HCT116 (cell line): ENCODE data around the gene A2ML1. TPM values are rescaled to one million over a fixed set of nuclear protein-coding genes. Genes with fewer than 3 reads are reported as not detected.
A peak's percentile ranks its signal among the peaks of the same experiment; 100 is the strongest.

Source experiments
- ATAC-seq: fragments of 200-7000 bp; cut with Tn5 transposase; 2 replicates; pipeline ENCODE4 v1.9.1; 2020; ENCODE audit warnings: mild to moderate bottlenecking, moderate library complexity
- BruUV-seq: library from RNA; stranded (reverse); fragments of 400-500 nt; replicated peaks from 2 replicates; lab custom pipeline; 2021; lab: Mats Ljungman, UMichigan
- CTCF ChIA-PET: fragments of 300-600 bp; sonication (Branson Sonifier 250); formaldehyde crosslinking; loops from one replicate; lab custom pipeline; 2021; ENCODE audit warnings: antibody characterized with exemption; lab: Charles Lee
- POLR2A ChIA-PET: fragments of 300-600, 350-600 bp; sonication (Branson Sonifier 250); formaldehyde crosslinking; loops from one replicate; lab custom pipeline; 2021; ENCODE audit warnings: antibody characterized with exemption; lab: Charles Lee
- RAD21 ChIA-PET, 2 experiments: fragments of 300-600 bp; sonication (Branson Sonifier 250); formaldehyde crosslinking; loops; one replicate each; lab custom pipeline; 2023; ENCODE audit warnings: low total read pairs in 2 of 2; ENCODE audit not compliant: uncharacterized antibody in 2 of 2, unreplicated experiment in 2 of 2, low non-redundant PET in 1 of 2; lab: Charles Lee
- DNase-seq: peaks from one replicate; pipeline ENCODE4 v3.0.0-alpha.2; 2010; ENCODE audit warnings: low read depth, low spot score
- H2AFZ ChIP-seq: fragments of 200-600 bp; shearing (Covaris generic), sonication (generic); 2 replicates; pipeline ENCODE4 v1.6.1; 2017; ENCODE audit warnings: low read depth, mixed run types, mixed read lengths, antibody characterized with exemption, low read length; ENCODE audit not compliant: poor library complexity, severe bottlenecking
- H3K27ac ChIP-seq: 2 replicates; pipeline ENCODE4 v1.5.1; 2012; ENCODE audit warnings: low read depth, low read length
- H3K27me3 ChIP-seq: fragments of 200-600 bp; sonication (generic); 2 replicates; pipeline ENCODE4 v1.6.1; 2016; ENCODE audit warnings: mixed run types, low read length, mixed read lengths; ENCODE audit not compliant: insufficient read depth
- H3K36me3 ChIP-seq, 2 experiments: fragments of 200-500 bp in 1 of 2; fragments of 200-600 bp in 1 of 2; sonication (Bioruptor generic) in 1 of 2; sonication (generic) in 1 of 2; 2 replicates each; pipeline versions ENCODE4 v1.5.1 to v1.6.1; 2014 to 2016; ENCODE audit warnings: low read length in 2 of 2, inconsistent platforms in 1 of 2, mixed read lengths in 1 of 2, mixed run types in 1 of 2; ENCODE audit not compliant: insufficient read depth in 2 of 2, control insufficient read depth in 1 of 2
- H3K4me1 ChIP-seq, 2 experiments: fragments of 200-600 bp in 1 of 2; sonication (generic) in 1 of 2; 2 replicates each; pipeline versions ENCODE4 v1.5.1 to v1.6.1; 2012 to 2017; ENCODE audit warnings: low read length in 2 of 2, inconsistent platforms in 1 of 2, mild to moderate bottlenecking in 1 of 2, mixed read lengths in 1 of 2, mixed run types in 1 of 2, moderate library complexity in 1 of 2; ENCODE audit not compliant: insufficient read depth in 2 of 2, control insufficient read depth in 1 of 2
- H3K4me2 ChIP-seq: fragments of 200-600 bp; sonication (generic); 2 replicates; pipeline ENCODE4 v1.6.1; 2017; ENCODE audit warnings: mixed run types, low read length, mixed read lengths
- H3K4me3 ChIP-seq, 2 experiments: fragments of 200-600 bp in 1 of 2; sonication (generic) in 1 of 2; replicated peaks in 1 of 2; 2 replicates each; pipeline ENCODE4 v1.5.1; 2011 to 2016; ENCODE audit warnings: low read length in 2 of 2, control low read depth in 1 of 2, low read depth in 1 of 2, mild to moderate bottlenecking in 1 of 2, mixed read lengths in 1 of 2, mixed run types in 1 of 2
- H3K79me2 ChIP-seq: fragments of 200-600 bp; sonication (generic); 2 replicates; pipeline ENCODE4 v1.6.1; 2017; ENCODE audit warnings: mild to moderate bottlenecking, mixed run types, low read length, moderate library complexity, mixed read lengths; ENCODE audit not compliant: insufficient read depth
- H3K9ac ChIP-seq: fragments of 200-600 bp; sonication (generic); 2 replicates; pipeline ENCODE4 v1.6.1; 2016; ENCODE audit warnings: low read length, mixed read lengths
- H3K9me2 ChIP-seq: fragments of 200-600 bp; sonication (generic), shearing (Covaris generic); 2 replicates; pipeline ENCODE4 v1.6.1; 2017; ENCODE audit warnings: mixed run types, mild to moderate bottlenecking, moderate library complexity; ENCODE audit not compliant: insufficient read depth
- H3K9me3 ChIP-seq, 2 experiments: fragments of 200-500 bp in 1 of 2; fragments of 200-600 bp in 1 of 2; sonication (Bioruptor generic) in 1 of 2; sonication (generic) in 1 of 2; 2 replicates each; pipeline ENCODE4 v1.6.1; 2014 to 2017; ENCODE audit warnings: low read length in 2 of 2, mixed read lengths in 2 of 2, inconsistent platforms in 1 of 2, low read depth in 1 of 2, mild to moderate bottlenecking in 1 of 2, mixed run types in 1 of 2, moderate library complexity in 1 of 2; ENCODE audit not compliant: control insufficient read depth in 1 of 2, insufficient read depth in 1 of 2
- H4K20me1 ChIP-seq: fragments of 200-600 bp; sonication (generic), shearing (Covaris generic); 2 replicates; pipeline ENCODE4 v1.6.1; 2017; ENCODE audit warnings: mixed run types, mild to moderate bottlenecking, moderate library complexity; ENCODE audit not compliant: insufficient read depth
- CBX3 ChIP-seq: IDR thresholded peaks from 2 replicates; pipeline ENCODE4 v1.6.1; 2012; ENCODE audit warnings: low read depth
- EGR1 ChIP-seq: IDR thresholded peaks from 2 replicates; pipeline ENCODE4 v1.6.1; 2012; ENCODE audit warnings: low read depth
- EZH2 ChIP-seq: fragments of 200-600 bp; sonication (generic); IDR thresholded peaks from 2 replicates; pipeline ENCODE4 v1.6.1; 2017; ENCODE audit warnings: antibody characterized with exemption, mixed run types
- EZH2phosphoT487 ChIP-seq: fragments of 200-600 bp; IDR thresholded peaks from 2 replicates; pipeline ENCODE4 v1.6.1; 2018; ENCODE audit warnings: antibody characterized with exemption, borderline replicate concordance
- POLR2A ChIP-seq: IDR thresholded peaks from 2 replicates; pipeline ENCODE4 v1.7.0; 2011; ENCODE audit warnings: borderline replicate concordance; ENCODE audit not compliant: insufficient read depth, insufficient read length; ENCODE audit errors: extremely low read depth
- SIN3A ChIP-seq: IDR thresholded peaks from 2 replicates; pipeline ENCODE4 v1.6.1; 2012; ENCODE audit warnings: low read depth
- SP1 ChIP-seq: IDR thresholded peaks from 2 replicates; pipeline ENCODE4 v1.6.1; 2012; ENCODE audit warnings: low read depth
- SRF ChIP-seq: IDR thresholded peaks from 2 replicates; pipeline ENCODE4 v1.6.1; 2012; ENCODE audit warnings: low read depth
- intact Hi-C: fragments of 100-400 bp; cut with micrococcal nuclease; formaldehyde crosslinking; loops from 2 replicates; pipeline ENCODE4 v1.10.0; 2022
- total RNA-seq: library from RNA; stranded (reverse); gene quantifications from one replicate; pipeline ENCODE4 v1.2.1, GENCODE V29; 2021; ENCODE audit not compliant: unreplicated experiment
- TF ChIP-seq, protein P1 (sequence below): IDR thresholded peaks from 2 replicates; pipeline ENCODE4 v1.6.1; 2011; ENCODE audit warnings: mild to moderate bottlenecking, low read length, moderate library complexity; ENCODE audit not compliant: insufficient replicate concordance; ENCODE audit errors: extremely low read depth
- TF ChIP-seq, protein P2 (sequence below), 3 experiments: fragments of 200-600 bp in 1 of 3; sonication (generic) in 1 of 3; IDR thresholded peaks in 2 of 3; conservative IDR thresholded peaks in 1 of 3; 2 replicates each; pipeline ENCODE4 v1.5.1; 2012 to 2017; ENCODE audit warnings: low read depth in 2 of 3, low read length in 2 of 3, antibody characterized with exemption in 1 of 3, borderline replicate concordance in 1 of 3, control low read depth in 1 of 3, mild to moderate bottlenecking in 1 of 3, mixed read lengths in 1 of 3, mixed run types in 1 of 3, moderate library complexity in 1 of 3; ENCODE audit not compliant: insufficient read depth in 1 of 3
- TF ChIP-seq, protein P3 (sequence below): IDR thresholded peaks from 2 replicates; pipeline ENCODE4 v1.6.1; 2012
- TF ChIP-seq, protein P4 (sequence below): IDR thresholded peaks from 2 replicates; pipeline ENCODE4 v1.6.1; 2012; ENCODE audit warnings: low read depth

The A2ML1 gene
- total RNA-seq, 1 experiment from 2014 or later, result not detected

DNA sequence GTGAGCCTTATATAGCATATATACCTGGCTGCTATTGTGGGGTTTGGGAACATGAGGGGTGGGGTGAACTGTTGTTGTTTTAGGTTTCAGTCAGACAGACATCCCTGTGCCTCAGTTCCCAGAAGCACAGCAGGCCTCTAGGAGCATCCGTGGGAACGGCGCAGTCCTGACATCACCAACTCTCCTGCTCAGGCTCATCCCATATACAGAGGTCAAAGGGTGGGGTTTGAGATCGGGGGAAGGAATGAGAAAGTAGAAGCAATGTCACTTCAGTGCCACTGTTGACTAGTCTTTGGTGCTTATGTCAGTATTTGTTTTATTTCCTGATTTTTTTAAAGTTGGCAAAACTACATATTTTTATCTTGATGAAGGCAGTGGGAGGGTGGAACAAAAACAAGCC is 43.1 kb upstream of the A2ML1 start:
- H3K36me3 ChIP-seq, result no peaks in the 10 kb centered on the region
- H3K9me3 ChIP-seq, result no peaks in the 10 kb centered on the region
- H2AFZ ChIP-seq, result no peak overlapping the region
- H3K4me3 ChIP-seq, result no peak overlapping the region
- H3K9me2 ChIP-seq, result no peaks in the 10 kb centered on the region
- DNase-seq (no peak), ATAC-seq (no peak)
- H3K79me2 ChIP-seq, result no peaks in the 10 kb centered on the region
- no peak overlapping the region for H3K27ac ChIP-seq
- no TSS peak for BruUV-seq
- POLR2A ChIA-PET, result no interaction called here
- intact Hi-C loops, result no loop called here
- no peak for TF ChIP-seq SP1
- TF ChIP-seq POLR2A, result no peak
- TF ChIP-seq, protein P1, sequence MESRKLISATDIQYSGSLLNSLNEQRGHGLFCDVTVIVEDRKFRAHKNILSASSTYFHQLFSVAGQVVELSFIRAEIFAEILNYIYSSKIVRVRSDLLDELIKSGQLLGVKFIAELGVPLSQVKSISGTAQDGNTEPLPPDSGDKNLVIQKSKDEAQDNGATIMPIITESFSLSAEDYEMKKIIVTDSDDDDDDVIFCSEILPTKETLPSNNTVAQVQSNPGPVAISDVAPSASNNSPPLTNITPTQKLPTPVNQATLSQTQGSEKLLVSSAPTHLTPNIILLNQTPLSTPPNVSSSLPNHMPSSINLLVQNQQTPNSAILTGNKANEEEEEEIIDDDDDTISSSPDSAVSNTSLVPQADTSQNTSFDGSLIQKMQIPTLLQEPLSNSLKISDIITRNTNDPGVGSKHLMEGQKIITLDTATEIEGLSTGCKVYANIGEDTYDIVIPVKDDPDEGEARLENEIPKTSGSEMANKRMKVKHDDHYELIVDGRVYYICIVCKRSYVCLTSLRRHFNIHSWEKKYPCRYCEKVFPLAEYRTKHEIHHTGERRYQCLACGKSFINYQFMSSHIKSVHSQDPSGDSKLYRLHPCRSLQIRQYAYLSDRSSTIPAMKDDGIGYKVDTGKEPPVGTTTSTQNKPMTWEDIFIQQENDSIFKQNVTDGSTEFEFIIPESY, result no peak
- no peak for TF ChIP-seq SRF
- H3K4me1 ChIP-seq, result no peaks in the 10 kb centered on the region
- CTCF ChIA-PET, result no interaction called here
- 0 out of 2 replicates have a peak, but pooled peaks cover 13% of the 10 kb centered on the region for H3K27me3 ChIP-seq
- RAD21 ChIA-PET, result no interaction called here
- no peak overlapping the region for H3K4me2 ChIP-seq
- H3K9ac ChIP-seq, result no peak overlapping the region
- no peaks in the 10 kb centered on the region for H4K20me1 ChIP-seq

DNA sequence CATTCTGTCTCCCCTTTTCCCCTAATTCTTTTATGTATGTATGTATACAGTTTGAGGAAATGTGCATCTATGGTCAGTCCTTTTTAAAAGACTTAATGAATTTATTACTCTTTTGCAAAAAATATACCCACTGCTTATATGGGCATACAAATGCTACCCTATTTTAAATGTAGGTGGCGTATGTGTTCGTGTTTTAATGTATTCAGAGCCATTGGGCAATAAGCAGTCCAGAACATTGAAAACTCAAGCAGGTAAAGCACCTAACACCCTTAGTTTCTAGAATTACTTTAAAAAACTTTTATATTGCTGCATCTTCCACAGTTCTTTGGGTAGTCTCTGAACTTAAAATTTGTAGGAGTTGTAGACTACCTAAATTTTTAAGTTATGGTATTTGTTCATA is 42.6 kb upstream of the A2ML1 start:
- H3K9me2 ChIP-seq, result no peaks in the 10 kb centered on the region
- BruUV-seq, result no TSS peak
- POLR2A ChIA-PET, result no interaction called here
- no peak overlapping the region for H2AFZ ChIP-seq
- CTCF ChIA-PET, result interaction anchor here (1.0 to 2.3 kb wide), 2 partner anchors 9 to 111 kb away, joined by 3 to 8 read pairs; no protein-coding TSS in a partner anchor
- RAD21 ChIA-PET, result no interaction called here
- no peak overlapping the region for H3K4me3 ChIP-seq
- H3K27ac ChIP-seq, result no peak overlapping the region
- no peaks in the 10 kb centered on the region for H3K4me1 ChIP-seq
- DNase-seq, result no peak
- H3K9ac ChIP-seq, result no peak overlapping the region
- no peaks in the 10 kb centered on the region for H3K79me2 ChIP-seq
- intact Hi-C loops, result loop anchor here (1.0 to 5.0 kb wide), 2 partner anchors 110 to 257 kb away; no protein-coding TSS in a partner anchor
- no peaks in the 10 kb centered on the region for H3K9me3 ChIP-seq
- H3K36me3 ChIP-seq, result no peaks in the 10 kb centered on the region
- 0 out of 2 replicates have a peak, but pooled peaks cover 13% of the 10 kb centered on the region for H3K27me3 ChIP-seq
- ATAC-seq, result peak; percentile 73
- no peaks in the 10 kb centered on the region for H4K20me1 ChIP-seq
- H3K4me2 ChIP-seq, result no peak overlapping the region
- TF ChIP-seq POLR2A (no peak), EGR1 (no peak), SRF (0 out of 2 replicates have a peak, but pooled peaks have one; percentile 22), SIN3A (no peak), EZH2phosphoT487 (no peak), CBX3 (no peak), EZH2 (no peak)
- TF ChIP-seq, protein P2, sequence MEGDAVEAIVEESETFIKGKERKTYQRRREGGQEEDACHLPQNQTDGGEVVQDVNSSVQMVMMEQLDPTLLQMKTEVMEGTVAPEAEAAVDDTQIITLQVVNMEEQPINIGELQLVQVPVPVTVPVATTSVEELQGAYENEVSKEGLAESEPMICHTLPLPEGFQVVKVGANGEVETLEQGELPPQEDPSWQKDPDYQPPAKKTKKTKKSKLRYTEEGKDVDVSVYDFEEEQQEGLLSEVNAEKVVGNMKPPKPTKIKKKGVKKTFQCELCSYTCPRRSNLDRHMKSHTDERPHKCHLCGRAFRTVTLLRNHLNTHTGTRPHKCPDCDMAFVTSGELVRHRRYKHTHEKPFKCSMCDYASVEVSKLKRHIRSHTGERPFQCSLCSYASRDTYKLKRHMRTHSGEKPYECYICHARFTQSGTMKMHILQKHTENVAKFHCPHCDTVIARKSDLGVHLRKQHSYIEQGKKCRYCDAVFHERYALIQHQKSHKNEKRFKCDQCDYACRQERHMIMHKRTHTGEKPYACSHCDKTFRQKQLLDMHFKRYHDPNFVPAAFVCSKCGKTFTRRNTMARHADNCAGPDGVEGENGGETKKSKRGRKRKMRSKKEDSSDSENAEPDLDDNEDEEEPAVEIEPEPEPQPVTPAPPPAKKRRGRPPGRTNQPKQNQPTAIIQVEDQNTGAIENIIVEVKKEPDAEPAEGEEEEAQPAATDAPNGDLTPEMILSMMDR (IDR thresholded peaks at IDR 0.05 in 2 of 3, conservative IDR thresholded peaks at IDR 0.05 in 1 of 3; ENCODE audit: borderline replicate concordance in 1 of 3, insufficient read depth in 1 of 3, low read depth in 2 of 3, low read length in 2 of 3), result 0 out of 6 replicates have a peak, but pooled peaks of 1 of the 3 experiments have one; percentile 22
- TF ChIP-seq, protein P3, sequence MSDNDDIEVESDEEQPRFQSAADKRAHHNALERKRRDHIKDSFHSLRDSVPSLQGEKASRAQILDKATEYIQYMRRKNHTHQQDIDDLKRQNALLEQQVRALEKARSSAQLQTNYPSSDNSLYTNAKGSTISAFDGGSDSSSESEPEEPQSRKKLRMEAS, result no peak
- TF ChIP-seq, protein P4, sequence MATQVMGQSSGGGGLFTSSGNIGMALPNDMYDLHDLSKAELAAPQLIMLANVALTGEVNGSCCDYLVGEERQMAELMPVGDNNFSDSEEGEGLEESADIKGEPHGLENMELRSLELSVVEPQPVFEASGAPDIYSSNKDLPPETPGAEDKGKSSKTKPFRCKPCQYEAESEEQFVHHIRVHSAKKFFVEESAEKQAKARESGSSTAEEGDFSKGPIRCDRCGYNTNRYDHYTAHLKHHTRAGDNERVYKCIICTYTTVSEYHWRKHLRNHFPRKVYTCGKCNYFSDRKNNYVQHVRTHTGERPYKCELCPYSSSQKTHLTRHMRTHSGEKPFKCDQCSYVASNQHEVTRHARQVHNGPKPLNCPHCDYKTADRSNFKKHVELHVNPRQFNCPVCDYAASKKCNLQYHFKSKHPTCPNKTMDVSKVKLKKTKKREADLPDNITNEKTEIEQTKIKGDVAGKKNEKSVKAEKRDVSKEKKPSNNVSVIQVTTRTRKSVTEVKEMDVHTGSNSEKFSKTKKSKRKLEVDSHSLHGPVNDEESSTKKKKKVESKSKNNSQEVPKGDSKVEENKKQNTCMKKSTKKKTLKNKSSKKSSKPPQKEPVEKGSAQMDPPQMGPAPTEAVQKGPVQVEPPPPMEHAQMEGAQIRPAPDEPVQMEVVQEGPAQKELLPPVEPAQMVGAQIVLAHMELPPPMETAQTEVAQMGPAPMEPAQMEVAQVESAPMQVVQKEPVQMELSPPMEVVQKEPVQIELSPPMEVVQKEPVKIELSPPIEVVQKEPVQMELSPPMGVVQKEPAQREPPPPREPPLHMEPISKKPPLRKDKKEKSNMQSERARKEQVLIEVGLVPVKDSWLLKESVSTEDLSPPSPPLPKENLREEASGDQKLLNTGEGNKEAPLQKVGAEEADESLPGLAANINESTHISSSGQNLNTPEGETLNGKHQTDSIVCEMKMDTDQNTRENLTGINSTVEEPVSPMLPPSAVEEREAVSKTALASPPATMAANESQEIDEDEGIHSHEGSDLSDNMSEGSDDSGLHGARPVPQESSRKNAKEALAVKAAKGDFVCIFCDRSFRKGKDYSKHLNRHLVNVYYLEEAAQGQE, result no peak
